NCI-H82 treated with DMSO at 0.1 percent for 48 hours (cell line): Measurements from ENCODE around the gene TIGD3.
"Not testable (repeated sequence)": the region's sequence is repeated elsewhere in the genome, so short reads cannot be mapped to it uniquely, and the experiment has no call there.

Source experiments
- DNase-seq: peaks from one replicate; lab custom pipeline; 2025; ENCODE audit not compliant: unreplicated experiment; lab: John Stamatoyannopoulos, UW

The TIGD3 gene

DNA sequence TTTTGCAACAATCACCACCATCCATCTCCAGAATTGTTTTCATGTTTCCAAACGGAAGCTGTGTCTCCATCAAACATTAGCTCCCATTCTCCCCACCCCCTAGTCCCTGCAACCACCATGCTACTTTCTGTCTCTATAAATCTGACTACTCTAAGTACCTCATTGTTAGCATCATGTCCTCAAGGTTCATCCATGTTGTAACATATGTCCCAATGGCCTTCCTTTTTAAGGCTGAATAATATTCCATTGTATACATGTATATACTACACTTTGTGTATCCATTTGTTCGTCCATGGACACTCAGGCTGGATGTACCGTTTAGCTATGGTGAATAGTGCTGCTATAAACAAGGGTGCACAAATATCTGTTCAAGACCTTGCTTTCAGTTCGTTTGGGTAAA, 29.1 kb upstream of the TIGD3 start:
- no peak for DNase-seq

- DNase-seq: no peak
Measured at GRCh38 chr11:65327021-65327420, 27.5 kb upstream of the TIGD3 start.

- no peak for DNase-seq
Measured at GRCh38 chr11:65329478-65329877, 25.1 kb upstream of the TIGD3 start.

- DNase-seq: peak; percentile 66
Measured at GRCh38 chr11:65329944-65330403, 24.6 kb upstream of the TIGD3 start.

DNA sequence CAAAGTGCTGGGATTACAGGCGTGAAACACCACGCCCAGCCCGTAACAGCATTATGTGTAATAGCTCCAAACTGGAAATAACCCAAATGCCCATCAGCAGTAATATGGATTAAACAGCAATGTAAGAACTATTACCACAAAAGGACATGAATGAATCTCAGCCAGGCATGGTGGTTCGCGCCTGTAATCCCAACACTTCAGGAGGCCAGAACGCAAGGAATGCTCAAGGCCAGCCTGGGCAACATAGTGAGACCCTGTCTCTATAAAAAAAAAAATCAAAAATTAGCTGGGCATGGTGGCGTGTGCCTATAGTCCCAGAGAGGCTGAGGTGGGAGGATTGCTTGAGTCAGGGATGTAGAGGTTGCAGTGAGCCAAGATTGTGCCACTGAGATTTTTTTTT, 24.0 kb upstream of the TIGD3 start:
- no peak for DNase-seq

DNA sequence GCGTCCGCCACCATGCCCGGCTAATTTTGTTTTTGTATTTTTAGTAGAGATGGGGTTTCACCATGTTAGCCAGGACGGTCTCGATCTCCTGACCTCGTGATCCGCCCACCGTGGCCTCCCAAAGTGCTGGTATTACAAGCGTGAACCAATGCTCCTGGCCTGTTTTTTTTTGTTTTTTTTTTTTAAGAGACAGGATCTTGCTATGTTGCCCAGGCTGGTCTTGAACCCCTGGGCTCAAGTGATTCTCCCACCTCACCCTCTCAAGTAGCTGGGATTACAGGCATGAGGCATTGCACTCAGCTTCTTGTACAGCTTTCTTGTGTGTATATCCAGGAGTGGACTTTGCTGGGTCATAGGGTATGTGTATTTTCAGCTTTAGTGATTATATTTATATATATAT, 22.0 kb upstream of the TIGD3 start:
- not testable (repeated sequence) for DNase-seq

DNA sequence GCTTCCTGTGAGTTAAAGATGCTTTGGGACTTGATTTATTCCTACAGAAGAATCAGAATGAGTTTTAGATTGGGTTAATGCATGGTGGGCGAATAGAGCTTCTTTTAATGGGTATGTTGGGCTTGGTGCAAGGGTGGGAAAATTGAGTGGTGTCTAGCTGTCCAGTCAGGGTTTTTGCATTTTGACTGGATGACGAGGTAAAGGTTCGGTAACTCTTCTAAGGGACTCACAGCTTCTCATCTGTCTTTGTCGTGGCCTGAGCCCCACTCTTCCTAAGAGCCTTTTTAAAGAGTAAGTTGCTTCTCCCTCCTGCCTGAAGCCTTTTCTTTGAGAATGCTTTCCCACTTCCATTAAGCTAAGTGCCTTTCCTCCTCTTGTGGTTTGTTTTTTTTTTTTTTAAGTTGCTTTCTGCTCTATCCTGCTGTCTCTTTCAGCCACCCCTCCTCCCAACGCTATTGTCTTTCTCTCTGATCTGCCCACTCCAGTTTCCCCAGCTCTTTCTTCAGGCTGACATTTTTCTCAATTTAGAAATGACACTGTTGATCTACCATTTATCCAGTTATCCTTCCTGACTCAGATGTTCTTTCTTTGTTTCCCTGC, 19.8 kb upstream of the TIGD3 start:
- DNase-seq: no peak

DNA sequence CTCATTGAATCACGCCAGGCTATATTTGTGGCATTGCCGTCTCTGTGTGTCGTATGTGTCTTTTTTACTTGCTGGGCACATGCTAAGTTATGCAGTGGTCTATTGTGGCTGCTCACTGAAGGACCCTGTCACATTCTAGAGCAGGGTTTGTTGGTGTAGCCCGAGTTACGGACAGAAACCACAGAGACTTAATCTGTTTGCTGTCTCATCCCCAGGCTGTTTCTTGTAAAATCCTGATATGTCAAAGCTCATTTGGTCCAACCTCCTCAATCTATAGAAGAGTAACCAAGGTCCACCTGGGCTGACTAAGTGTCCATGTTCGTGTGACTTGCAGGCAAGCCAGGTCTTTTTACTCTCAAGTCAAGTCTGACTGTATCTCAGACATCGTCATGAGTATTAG, 15.9 kb upstream of the TIGD3 start:
- DNase-seq: no peak

- no peak for DNase-seq
Measured at GRCh38 chr11:65340226-65340625, 14.3 kb upstream of the TIGD3 start.

GRCh38 chr11:65341856-65342255, 12.7 kb upstream of the TIGD3 start:
- DNase-seq: no peak

DNA sequence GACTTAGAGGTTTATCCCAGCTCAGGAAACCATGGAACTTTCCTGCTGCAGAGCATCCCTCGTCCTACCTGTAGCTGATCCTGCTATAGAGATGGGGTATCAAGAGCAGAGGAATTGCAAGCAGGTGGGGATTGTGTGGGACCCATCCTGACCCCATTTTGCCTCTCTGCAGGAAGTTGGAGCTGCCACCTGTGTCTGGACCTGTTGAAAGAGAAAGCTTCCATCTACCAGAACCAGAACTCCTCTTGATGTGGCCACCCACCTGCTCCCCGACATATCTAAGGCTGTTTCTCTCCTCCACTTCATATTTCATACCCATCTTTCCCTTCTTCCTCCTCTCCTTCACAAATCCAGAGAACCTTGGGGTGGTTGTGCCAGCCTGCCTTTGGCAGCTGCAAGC, 3.0 kb upstream of the TIGD3 start:
- no peak for DNase-seq

- no peak for DNase-seq
Measured at GRCh38 chr11:65352783-65353182, 1.8 kb upstream of the TIGD3 start.

- DNase-seq: no peak
Measured at GRCh38 chr11:65353376-65353775, 1.2 kb upstream of the TIGD3 start.

DNA sequence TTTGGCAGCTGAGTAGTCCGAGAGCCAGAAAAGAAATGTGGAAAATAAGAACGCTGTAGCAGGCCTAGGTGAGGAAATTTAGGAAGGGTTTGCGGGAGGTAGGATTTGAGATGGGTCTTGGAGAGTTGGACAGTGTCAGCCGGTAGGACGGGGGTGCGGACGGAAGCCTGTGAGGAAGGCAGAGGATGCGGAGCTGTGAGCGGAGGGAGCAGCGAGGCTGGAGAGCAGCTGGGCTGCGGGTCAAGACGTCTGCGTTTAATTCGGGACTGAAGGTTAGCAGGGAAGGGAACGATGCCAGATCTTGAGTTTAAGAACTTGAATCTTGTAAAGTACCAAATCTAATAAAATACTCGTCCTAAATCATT, 669 bp upstream of the TIGD3 start:
- DNase-seq: no peak

DNA sequence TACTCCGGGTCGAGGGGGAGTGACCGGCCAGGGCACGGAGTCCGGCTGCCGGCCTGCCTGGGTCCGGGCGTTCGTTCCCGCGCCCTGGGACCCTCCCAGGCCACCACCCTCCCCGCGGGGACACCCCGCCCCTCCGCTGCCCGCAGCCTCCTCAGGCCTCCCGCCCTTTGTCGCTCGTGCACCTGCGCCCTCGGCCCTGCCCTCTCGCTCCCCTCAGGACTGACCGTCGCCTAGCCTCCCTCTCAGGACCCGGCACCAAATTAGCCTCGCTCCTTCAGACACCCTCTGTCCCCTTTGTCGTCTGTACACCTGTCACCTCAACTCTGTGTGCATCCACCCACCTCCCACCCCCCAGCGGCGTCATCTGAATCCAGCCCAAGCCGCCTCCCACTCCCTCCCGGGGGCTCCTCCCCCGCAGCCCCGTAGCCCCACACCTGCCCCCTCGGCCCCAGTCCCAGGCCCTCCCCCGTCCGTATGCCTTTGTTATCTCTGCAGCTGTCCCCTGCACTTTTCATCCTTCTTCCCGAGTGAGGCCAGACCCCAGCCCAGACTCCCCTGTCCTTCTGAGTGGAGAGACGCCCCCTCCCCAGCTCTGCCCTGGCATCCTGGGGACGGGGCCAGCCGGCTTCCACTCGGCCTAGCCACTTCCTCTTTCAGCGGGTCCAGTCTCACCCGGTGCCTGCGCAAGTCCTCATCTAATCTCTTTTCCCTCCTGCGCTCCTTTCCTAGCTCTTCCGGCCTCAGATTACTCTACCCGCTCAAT, 643 bp downstream of the TIGD3 start:
- peak; percentile 17 for DNase-seq

DNA sequence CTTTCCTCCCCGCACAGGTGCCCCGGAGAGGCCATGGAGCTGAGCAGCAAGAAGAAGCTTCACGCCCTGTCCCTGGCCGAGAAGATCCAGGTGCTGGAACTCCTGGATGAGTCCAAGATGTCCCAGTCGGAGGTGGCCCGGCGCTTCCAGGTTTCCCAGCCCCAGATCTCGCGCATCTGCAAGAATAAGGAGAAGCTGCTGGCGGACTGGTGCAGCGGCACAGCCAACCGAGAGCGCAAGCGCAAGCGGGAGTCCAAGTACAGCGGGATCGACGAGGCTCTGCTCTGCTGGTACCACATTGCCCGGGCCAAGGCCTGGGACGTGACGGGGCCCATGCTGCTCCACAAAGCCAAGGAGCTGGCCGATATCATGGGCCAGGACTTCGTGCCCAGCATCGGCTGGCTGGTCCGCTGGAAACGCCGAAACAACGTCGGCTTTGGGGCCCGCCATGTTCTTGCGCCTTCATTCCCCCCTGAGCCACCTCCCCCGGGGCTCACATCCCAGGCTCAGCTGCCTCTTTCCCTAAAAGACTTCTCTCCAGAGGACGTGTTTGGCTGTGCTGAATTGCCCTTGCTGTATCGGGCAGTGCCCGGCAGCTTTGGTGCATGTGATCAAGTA, 1.3 kb downstream of the TIGD3 start:
- DNase-seq: no peak

DNA sequence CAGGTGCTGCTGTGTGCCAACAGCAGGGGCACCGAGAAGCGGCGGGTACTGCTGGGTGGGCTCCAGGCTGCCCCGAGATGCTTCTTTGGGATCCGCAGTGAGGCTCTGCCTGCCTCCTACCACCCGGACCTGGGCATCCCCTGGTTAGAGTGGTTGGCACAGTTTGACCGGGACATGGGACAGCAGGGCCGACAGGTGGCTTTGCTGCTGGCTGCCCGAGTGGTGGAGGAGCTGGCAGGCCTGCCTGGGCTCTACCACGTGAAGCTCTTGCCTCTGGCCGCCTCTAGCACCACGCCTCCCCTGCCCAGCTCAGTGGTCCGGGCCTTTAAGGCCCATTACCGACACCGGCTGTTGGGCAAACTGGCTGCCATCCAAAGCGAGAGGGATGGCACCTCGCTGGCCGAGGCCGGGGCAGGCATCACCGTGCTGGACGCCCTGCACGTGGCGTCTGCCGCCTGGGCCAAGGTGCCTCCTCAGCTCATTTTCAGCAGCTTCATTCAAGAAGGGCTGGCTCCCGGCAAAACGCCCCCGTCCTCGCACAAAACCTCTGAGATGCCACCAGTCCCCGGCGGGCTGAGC, 1.9 kb downstream of the TIGD3 start:
- DNase-seq: no peak

DNA sequence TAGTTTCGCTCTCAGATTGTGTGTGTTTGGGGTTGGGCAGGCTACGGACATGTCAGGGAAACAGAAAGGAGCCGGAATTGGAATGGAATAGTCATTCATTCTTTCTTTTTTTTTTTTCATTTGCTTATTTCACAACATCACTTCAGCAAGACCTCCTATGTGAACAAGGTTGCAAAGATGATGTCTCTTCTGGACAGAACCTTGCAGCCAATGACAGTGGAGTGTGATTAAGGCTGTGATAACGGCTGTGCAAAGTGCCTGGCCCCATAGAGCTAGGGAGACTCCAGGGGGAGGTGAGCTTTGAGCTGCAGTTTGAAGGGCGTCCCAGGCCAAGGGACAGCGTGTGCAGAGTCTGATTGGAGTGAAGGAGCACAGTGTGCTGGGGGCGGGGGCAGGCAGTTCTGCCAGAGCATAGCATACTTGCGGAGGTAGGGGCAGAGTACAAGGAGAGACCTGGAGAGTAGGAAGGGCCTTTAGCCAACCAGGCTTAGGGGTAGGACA, 3.4 kb downstream of the TIGD3 start:
- no peak for DNase-seq

- DNase-seq: no peak
Measured at GRCh38 chr11:65362320-65362931, 7.9 kb downstream of the TIGD3 start.

DNA sequence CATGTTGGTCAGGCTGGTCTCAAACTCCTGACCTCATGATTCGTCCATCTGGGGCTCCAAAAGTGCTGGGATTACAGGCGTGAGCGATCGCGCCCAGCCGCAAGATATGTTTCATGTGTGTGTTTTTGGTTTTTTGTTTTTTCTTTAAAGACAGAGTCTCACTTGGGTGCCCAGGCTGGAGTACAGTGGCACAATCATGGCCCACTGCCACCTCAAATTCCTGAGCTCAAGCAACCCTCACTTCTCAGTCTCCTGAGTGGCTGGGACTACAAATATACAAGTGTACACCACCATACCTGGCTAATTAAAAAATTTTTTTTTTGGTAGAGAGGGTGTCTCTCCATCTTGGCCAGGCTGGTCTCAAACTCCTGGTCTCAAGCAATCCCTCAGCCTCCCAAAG, 8.4 kb downstream of the TIGD3 start:
- DNase-seq: no peak

DNA sequence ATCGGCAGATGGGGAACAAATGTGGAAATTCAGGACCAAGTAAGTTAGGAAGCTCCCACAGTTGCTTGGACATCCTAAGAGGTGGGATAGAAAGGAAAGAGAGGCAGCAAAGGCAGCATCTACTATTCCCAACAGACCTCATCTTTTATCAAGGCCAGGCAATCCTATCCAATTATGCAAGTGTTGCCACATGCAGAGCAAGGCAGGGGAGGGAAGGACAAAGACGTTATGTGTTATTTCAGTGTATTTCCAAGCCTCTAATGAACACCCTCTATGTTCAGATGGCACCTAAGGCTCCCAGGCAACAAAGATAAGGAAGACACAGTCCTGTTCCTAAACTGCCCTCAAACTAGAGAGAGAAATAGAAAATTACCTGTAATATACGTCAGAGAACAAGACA, 9.2 kb downstream of the TIGD3 start:
- no peak for DNase-seq
